Ovary (tissue), 9 donors: ENCODE measurements around the gene FEV. TPM values are rescaled to one million over a fixed set of nuclear protein-coding genes. Genes with fewer than 3 reads are reported as not detected.

Experiments used
- DNase-seq, 5 donors: peaks; one replicate each; pipeline ENCODE4 v3.0.0-alpha.2; 2019 to 2020
- H3K27ac ChIP-seq, 2 donors: fragments of 200-600 bp; one replicate each; pipeline versions ENCODE4 v1.5.1 to v1.8.0; 2019 to 2022
- H3K27me3 ChIP-seq: fragments of 200-600 bp; one replicate; pipeline ENCODE4 v1.8.0; 2022
- H3K36me3 ChIP-seq: fragments of 200-600 bp; sonication (generic); one replicate; pipeline ENCODE4 v1.5.1; 2019
- H3K4me1 ChIP-seq: one replicate; pipeline ENCODE4 v1.8.1; 2013; ENCODE audit warnings: mild to moderate bottlenecking, moderate library complexity; ENCODE audit not compliant: insufficient read depth
- H3K4me3 ChIP-seq: fragments of 200-600 bp; sonication (generic); one replicate; pipeline ENCODE4 v1.5.1; 2017
- H3K9me3 ChIP-seq, 2 donors: fragments of 200-600 bp in 1 of 2; sonication (generic) in 1 of 2; one replicate each; pipeline versions ENCODE4 v1.5.1 to v1.8.1; 2013 to 2019; ENCODE audit warnings: mild to moderate bottlenecking in 1 of 2, moderate library complexity in 1 of 2
- EP300 ChIP-seq: sonication (generic); formaldehyde crosslinking; IDR thresholded peaks from one replicate; pipeline ENCODE4 v1.6.1; 2017; ENCODE audit warnings: antibody characterized with exemption
- POLR2A ChIP-seq: fragments of 450-650 bp; IDR thresholded peaks from one replicate; pipeline ENCODE4 v1.6.1; 2017; ENCODE audit warnings: antibody characterized with exemption, mild to moderate bottlenecking, moderate library complexity
- WGBS, 3 donors: extraction: QIAGEN DNeasy Blood & Tissue Kit in 1 of 3; methylation state at CpG; one replicate each; pipeline versions ENCODE4 v1.1.5 to v1.1.7; 2013 to 2017; 5-methylcytosine and 5-hydroxymethylcytosine counted together
- intact Hi-C, 4 donors: fragments of 100-400 bp; cut with DNase I; formaldehyde crosslinking; loops; one replicate each; pipeline versions ENCODE4 v1.11.0 to v1.15.1; 2022 to 2023
- polyA plus RNA-seq, 2 donors: library from polyadenylated mRNA; stranded (reverse); fragments of 200-250 nt in 1 of 2; fragments of 350-450 nt in 1 of 2; fragmentation: Illumina TruSeq in 1 of 2; extraction: RNeasy Lipid Tissue Mini Kit (QIAGEN cat#74804) in 1 of 2; gene quantifications; one replicate each; pipeline ENCODE4 v1.2.3, GENCODE V29; 2013 to 2014
- total RNA-seq, 7 donors: library from RNA; depleted of rRNA in 2 of 7; stranded (reverse); fragments of >200 nt in 2 of 7; fragmentation: NEBNext Ultra II Directional in 3 of 7; extraction: Animal tissue kit (Norgen Biotek cat#: 25700) in 3 of 7; gene quantifications; one replicate each; pipeline versions ENCODE4 v1.1.0 to v1.2.4, GENCODE V29; 2016 to 2023
- TF ChIP-seq, protein P1 (sequence below), 3 donors: fragments of 450-650 bp in 2 of 3; fragments of 200-600 bp in 1 of 3; IDR thresholded peaks; one replicate each; pipeline versions ENCODE4 v1.5.1 to v1.8.0; 2016 to 2022; ENCODE audit warnings: antibody characterized with exemption in 3 of 3, mild to moderate bottlenecking in 1 of 3
- donor health status: DM: no; HTN: no; CAD: no; lungs with moderate emphysema.
- donor health status: DM: no; HTN: no; CAD: no.
- donor health status: Bipolar disorder and iron deficiency.
- donor health status: DM: yes; HTN: yes; CAD: no.
- donor health status: DM: no; HTN: no; CAD: no.
- donor health status: DM: yes; HTN: yes; CAD: no.

FEV gene
- total and polyA plus RNA-seq, 9 donors = 0.11 to 0.13 TPM; not detected in 7

DNA sequence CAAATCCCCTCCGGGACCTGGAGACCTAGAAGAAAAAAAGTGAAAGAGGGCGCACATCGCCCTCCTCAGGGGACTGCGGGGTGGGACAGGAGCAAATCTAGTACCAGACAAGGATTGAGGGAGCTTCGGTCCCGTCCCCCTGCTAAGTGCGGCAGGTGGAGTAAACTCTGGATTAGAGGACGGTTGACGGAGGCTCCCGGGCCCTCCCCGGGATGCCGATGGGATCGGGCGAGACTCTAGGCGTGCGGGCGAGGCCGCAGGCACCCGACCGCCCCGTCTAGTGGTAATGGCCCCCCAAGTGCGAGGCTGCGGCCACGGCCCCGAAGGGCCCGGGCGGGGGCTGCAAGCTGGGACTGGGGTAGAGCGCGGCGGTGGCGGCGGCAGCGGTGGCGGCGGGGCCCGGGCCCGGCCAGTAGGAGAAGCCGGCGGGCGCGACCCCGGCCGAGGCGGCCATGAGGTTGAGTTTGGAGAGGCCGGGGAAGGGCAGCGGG is 3.5 kb downstream of the FEV start:
- Histone ChIP-seq H3K4me1 (peaks cover 15% of the 10 kb centered on the region), H3K4me3 (no peak overlapping the region), H3K36me3 (no peaks in the 10 kb centered on the region), H3K27me3 (no peaks in the 10 kb centered on the region), H3K9me3 (no peaks in the 10 kb centered on the region), H3K27ac (no peak overlapping the region)
- TF ChIP-seq, protein P1, sequence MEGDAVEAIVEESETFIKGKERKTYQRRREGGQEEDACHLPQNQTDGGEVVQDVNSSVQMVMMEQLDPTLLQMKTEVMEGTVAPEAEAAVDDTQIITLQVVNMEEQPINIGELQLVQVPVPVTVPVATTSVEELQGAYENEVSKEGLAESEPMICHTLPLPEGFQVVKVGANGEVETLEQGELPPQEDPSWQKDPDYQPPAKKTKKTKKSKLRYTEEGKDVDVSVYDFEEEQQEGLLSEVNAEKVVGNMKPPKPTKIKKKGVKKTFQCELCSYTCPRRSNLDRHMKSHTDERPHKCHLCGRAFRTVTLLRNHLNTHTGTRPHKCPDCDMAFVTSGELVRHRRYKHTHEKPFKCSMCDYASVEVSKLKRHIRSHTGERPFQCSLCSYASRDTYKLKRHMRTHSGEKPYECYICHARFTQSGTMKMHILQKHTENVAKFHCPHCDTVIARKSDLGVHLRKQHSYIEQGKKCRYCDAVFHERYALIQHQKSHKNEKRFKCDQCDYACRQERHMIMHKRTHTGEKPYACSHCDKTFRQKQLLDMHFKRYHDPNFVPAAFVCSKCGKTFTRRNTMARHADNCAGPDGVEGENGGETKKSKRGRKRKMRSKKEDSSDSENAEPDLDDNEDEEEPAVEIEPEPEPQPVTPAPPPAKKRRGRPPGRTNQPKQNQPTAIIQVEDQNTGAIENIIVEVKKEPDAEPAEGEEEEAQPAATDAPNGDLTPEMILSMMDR (IDR thresholded peaks at IDR 0.05) = no peak
- no peak for TF ChIP-seq EP300
- TF ChIP-seq POLR2A = no peak
- WGBS, 3 donors = 3 to 5% (median 3%) methylated on average over 36 to 46 of the region's 46 CpGs
- intact Hi-C loops = no loop called here
- no peak for DNase-seq

DNA sequence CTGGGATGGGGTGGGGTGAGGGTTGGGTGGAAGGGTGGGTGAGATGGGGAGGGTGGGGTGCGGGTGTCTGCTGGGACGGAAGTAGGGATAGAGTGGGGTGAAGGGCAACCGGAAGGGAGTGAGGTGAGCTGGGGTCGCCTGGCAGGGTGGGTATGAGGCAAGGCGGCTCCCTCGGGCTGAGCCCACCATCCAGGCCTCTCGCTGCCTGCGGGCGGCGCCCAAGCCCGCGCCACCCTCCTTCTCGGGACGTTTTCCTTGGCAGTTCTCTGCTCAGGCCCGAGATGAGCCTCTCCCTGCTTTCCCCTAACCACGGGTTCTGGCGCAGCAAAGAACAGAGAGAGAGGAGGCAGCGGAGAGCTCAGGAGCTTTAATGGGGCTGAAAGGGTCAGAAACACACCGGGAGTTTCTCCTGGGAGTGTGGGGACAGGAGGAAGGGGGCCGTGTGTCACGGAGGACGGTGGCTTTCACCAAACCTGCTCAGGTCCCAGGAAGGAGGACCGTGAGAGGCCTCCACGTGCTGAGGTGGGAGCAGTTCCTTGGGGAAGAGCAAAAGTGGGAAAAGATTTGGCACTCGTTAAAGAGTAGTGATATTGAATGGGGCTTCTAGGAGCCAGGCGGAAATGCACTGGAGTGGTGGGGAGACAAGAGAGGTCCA is 4.1 kb downstream of the FEV start:
- Histone ChIP-seq H3K4me1 (peaks cover 15% of the 10 kb centered on the region), H3K27ac (no peak overlapping the region), H3K4me3 (peak overlapping the region; percentile 4), H3K36me3 (no peaks in the 10 kb centered on the region), H3K9me3 (no peaks in the 10 kb centered on the region), H3K27me3 (no peaks in the 10 kb centered on the region)
- intact Hi-C loops = no loop called here
- TF ChIP-seq EP300 (no peak), POLR2A (no peak)
- TF ChIP-seq, protein P1 (IDR thresholded peaks at IDR 0.05) = no peak
- 6 to 9% (median 7%) methylated on average over 25 to 26 of the region's 26 CpGs for WGBS, 3 donors
- DNase-seq = no peak

DNA sequence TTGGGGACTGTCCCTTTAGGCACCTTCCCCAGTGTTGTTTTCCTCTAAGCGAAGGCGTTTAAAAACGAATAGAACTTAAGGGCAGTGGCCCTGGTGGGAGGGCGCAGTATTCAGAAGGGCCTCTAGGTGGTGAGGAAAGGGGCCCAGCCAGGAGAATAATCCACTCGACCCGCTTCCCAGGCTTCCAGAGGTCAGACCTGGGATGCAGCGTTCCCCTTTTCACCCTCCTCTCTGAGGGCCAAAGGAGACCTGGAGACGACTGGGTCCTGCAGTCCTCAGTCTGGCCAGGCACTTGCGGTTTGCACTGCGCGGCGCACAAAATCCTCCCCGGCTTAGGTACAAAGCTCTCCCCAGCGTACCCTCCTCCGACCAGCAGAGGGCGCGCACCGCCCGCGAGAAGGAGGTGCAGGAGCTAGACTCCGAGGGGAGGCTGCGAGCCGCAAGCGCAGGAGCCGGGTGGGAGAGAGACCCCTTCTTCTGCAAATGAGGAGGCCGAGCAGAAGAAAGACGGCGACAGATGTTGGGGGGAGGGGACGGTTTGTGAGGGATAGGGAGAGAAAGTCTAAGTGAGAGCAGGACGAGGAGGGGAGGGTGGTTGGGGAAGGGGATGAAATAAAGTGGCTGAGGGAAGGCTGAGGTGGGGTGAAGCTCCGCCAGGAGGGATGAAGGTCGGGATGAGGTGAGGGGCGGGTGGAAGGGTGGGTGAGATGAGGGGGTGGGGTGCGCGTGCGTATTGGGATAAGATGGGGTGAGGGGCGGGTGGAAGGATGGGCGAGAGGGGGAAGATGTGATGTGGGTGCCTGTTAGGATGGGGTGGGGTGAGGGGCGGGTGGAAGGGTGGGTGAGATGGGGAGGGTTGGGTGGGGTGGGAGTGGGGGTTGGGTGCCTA is 4.9 kb downstream of the FEV start:
- peak; percentile 63 to 83 (median 73) for DNase-seq
- intact Hi-C loops = no loop called here
- no peak overlapping the region for H3K4me3 ChIP-seq
- no peak overlapping the region for H3K27ac ChIP-seq
- H3K36me3 ChIP-seq = no peaks in the 10 kb centered on the region
- no peak for TF ChIP-seq POLR2A
- no peak for TF ChIP-seq EP300
- TF ChIP-seq, protein P1 (IDR thresholded peaks at IDR 0.05) = peak; percentile 56 to 67 (median 65)
- 2 to 3% (median 2%) methylated on average over 33 to 39 of the region's 39 CpGs for WGBS, 3 donors
- H3K9me3 ChIP-seq = no peaks in the 10 kb centered on the region
- no peaks in the 10 kb centered on the region for H3K27me3 ChIP-seq
- peaks cover 13% of the 10 kb centered on the region for H3K4me1 ChIP-seq

DNA sequence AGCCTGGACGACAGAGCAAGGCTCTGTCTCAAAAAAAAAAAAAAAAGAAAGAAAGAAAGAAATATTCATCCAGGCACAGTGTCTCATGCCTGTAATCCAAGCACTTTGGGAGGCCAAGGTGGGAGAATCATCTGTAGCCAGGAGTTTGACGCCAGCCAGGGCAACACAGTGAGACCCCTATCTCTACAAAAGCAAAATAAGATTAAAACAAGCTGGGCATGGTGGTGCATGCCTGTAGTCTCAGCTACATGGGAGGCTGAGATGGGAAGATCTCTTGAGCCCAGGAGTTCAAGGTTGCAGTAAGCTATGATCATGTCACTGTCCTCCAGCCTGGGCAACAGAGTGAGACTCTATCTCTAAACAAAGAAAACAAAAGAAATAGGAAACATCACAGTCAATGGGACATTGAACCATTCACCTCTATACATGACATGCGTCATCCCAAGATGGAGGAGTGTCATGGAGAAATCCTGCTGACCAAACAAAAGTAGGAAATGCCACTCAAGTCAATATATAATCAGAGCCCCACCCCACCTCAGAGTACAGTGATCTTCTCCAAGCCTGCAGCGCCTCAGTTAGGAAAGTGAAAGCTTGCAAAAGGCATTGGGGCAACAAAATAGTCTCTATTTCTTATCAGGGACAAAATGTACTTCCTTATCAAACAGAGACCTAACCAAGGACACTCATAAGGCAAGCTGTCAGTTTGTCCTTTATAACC is 9.8 kb downstream of the FEV start:
- no peaks in the 10 kb centered on the region for H3K27me3 ChIP-seq
- intact Hi-C loops = no loop called here
- 55 to 66% (median 58%) methylated on average over 4 of the region's 4 CpGs for WGBS, 3 donors

More for the DNA sequence above, 9.8 kb downstream of the FEV start:
- Histone ChIP-seq H3K4me3 (no peak overlapping the region), H3K4me1 (peaks cover 1% of the 10 kb centered on the region), H3K27ac (no peak overlapping the region), H3K9me3 (no peaks in the 10 kb centered on the region), H3K36me3 (no peaks in the 10 kb centered on the region)
- no peak for DNase-seq
- TF ChIP-seq EP300 (no peak), POLR2A (no peak)
- TF ChIP-seq, protein P1 (IDR thresholded peaks at IDR 0.05) = no peak
